ENCODE data around the gene MTM1. TPM values are rescaled to one million over a fixed set of nuclear protein-coding genes. Genes with fewer than 3 reads are reported as not detected.
A peak's percentile ranks its signal among the peaks of the same experiment; 100 is the strongest.

The MTM1 gene
- polyA plus RNA-seq, 1 donor from 2014 or later, result 7.1 TPM

DNA sequence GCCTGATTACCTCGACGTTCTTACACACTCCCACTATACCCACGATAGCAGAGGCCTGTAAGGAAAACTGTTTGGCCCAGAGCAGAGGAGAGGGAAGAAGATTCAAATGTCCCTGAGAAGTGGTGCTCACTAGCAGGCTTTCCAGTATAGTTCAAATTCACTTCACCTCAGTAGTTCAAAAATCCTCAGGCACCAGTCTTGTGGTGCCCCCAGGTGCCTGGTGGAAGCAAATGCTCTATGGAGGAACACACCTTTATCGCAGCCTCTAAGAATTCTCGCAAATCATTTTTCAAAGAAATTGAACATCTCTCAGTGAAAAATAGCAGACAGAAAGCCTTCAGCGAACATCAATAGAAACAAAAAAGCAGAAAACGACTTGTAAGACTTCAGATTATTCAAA is 112.6 kb downstream of the MTM1 start:
- Histone ChIP-seq H3K9me2 (ENCODE audit: insufficient read depth, low read length) (no peaks in the 10 kb centered on the region), H3K9ac (ENCODE audit: low read length) (no peak overlapping the region), H3K9me3 (ENCODE audit: low read length) (no peaks in the 10 kb centered on the region), H3K4me3 (ENCODE audit: low read length) (no peak overlapping the region), H4K20me1 (ENCODE audit: insufficient read depth) (no peaks in the 10 kb centered on the region), H3K27me3 (ENCODE audit: insufficient read depth, low read depth, low read length) (no peaks in the 10 kb centered on the region), H2AFZ (ENCODE audit: low read depth, low read length) (no peak overlapping the region), H3K79me2 (replicated peaks; ENCODE audit: insufficient read depth, low read length) (no peaks in the 10 kb centered on the region), H3F3A (ENCODE audit: insufficient read depth, low read length, poor library complexity, severe bottlenecking) (no peaks in the 10 kb centered on the region), H3K4me2 (ENCODE audit: low read length) (no peak overlapping the region), H3K27ac (ENCODE audit: low read length) (no peak overlapping the region), H3K36me3 (ENCODE audit: insufficient read depth, low read length) (no peaks in the 10 kb centered on the region)
- peak; percentile 78 for TF ChIP-seq RAD21 (conservative IDR thresholded peaks at IDR 0.05)
- peak; percentile 77 for TF ChIP-seq SMC3 (conservative IDR thresholded peaks at IDR 0.05; ENCODE audit: poor library complexity)
- TF ChIP-seq, protein P1, sequence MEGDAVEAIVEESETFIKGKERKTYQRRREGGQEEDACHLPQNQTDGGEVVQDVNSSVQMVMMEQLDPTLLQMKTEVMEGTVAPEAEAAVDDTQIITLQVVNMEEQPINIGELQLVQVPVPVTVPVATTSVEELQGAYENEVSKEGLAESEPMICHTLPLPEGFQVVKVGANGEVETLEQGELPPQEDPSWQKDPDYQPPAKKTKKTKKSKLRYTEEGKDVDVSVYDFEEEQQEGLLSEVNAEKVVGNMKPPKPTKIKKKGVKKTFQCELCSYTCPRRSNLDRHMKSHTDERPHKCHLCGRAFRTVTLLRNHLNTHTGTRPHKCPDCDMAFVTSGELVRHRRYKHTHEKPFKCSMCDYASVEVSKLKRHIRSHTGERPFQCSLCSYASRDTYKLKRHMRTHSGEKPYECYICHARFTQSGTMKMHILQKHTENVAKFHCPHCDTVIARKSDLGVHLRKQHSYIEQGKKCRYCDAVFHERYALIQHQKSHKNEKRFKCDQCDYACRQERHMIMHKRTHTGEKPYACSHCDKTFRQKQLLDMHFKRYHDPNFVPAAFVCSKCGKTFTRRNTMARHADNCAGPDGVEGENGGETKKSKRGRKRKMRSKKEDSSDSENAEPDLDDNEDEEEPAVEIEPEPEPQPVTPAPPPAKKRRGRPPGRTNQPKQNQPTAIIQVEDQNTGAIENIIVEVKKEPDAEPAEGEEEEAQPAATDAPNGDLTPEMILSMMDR (IDR thresholded peaks at IDR 0.05; ENCODE audit: poor library complexity, severe bottlenecking), result peak; percentile 72
- no peak for TF ChIP-seq MXI1 (conservative IDR thresholded peaks at IDR 0.05; ENCODE audit: poor library complexity, severe bottlenecking)

DNA sequence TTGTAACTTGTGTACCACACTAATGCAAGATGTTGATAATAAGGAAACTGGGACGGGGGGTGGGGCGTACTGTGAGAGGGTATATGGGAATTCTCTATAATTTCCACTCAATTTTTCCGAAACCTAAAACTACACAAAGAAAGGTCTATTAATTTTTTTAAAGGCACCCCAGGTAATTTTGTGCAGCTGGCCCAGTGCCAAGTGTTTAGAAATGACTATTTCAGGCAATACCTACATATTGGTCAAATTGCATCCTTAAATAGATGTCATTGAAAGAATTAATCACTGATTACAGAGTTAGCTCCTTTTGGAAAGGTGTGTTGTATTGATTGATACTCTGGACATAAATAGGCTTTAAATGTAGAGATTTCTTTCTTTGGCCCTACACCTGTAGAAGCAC is 114.7 kb downstream of the MTM1 start:
- Histone ChIP-seq H3K9me3 (ENCODE audit: low read length) (no peaks in the 10 kb centered on the region), H3K36me3 (ENCODE audit: insufficient read depth, low read length) (no peaks in the 10 kb centered on the region), H3K9ac (ENCODE audit: low read length) (no peak overlapping the region), H4K20me1 (ENCODE audit: insufficient read depth) (no peaks in the 10 kb centered on the region), H3K27ac (ENCODE audit: low read length) (no peak overlapping the region), H3K79me2 (replicated peaks; ENCODE audit: insufficient read depth, low read length) (no peaks in the 10 kb centered on the region), H3F3A (ENCODE audit: insufficient read depth, low read length, poor library complexity, severe bottlenecking) (no peaks in the 10 kb centered on the region), H3K9me2 (ENCODE audit: insufficient read depth, low read length) (no peaks in the 10 kb centered on the region), H3K4me2 (ENCODE audit: low read length) (no peak overlapping the region), H3K27me3 (ENCODE audit: insufficient read depth, low read depth, low read length) (no peaks in the 10 kb centered on the region), H3K4me3 (ENCODE audit: low read length) (no peak overlapping the region), H2AFZ (ENCODE audit: low read depth, low read length) (no peak overlapping the region)
- TF ChIP-seq SMC3 (conservative IDR thresholded peaks at IDR 0.05; ENCODE audit: poor library complexity) (no peak), POLR2AphosphoS5 (IDR thresholded peaks at IDR 0.05) (no peak), MXI1 (conservative IDR thresholded peaks at IDR 0.05; ENCODE audit: poor library complexity, severe bottlenecking) (no peak), RAD21 (conservative IDR thresholded peaks at IDR 0.05) (no peak), EP300 (conservative IDR thresholded peaks at IDR 0.05; ENCODE audit: poor library complexity, severe bottlenecking) (no peak), EZH2 (IDR thresholded peaks at IDR 0.05; ENCODE audit: borderline replicate concordance, insufficient read depth, low read length, poor library complexity, severe bottlenecking) (no peak), TAF1 (IDR thresholded peaks at IDR 0.05; ENCODE audit: low read depth) (no peak)

DNA sequence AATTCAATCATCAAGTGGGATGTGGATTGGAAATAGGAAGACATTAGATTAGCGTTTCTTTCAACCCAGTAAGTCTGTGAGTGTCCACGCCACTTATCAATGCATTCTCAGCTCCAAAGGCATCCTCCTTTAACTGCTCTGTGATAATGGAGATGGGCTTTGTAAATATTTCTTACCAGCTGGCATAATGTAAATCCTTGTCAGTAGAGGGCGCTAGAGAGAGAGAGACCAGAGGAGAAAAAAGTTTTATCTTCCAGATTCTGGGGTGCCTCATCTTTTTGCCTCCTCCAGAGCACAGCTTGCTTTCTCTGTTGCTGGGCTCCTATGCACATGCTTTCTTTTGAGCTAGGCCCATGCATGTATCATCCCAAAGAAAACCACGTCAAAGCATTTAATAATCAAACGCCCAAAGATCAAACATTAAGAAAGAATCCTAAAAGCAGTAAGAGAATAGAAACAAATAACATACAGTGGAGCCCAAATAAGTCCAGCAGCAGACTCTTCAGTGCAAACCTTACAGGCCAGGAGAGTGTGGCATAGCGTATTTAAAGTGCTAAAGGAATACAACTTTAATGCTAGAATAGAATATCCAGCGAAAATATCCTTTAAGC is 115.2 kb downstream of the MTM1 start:
- Histone ChIP-seq H3K9me3 (ENCODE audit: low read length) (no peaks in the 10 kb centered on the region), H2AFZ (ENCODE audit: low read depth, low read length) (no peak overlapping the region), H3F3A (ENCODE audit: insufficient read depth, low read length, poor library complexity, severe bottlenecking) (no peaks in the 10 kb centered on the region), H3K79me2 (replicated peaks; ENCODE audit: insufficient read depth, low read length) (no peaks in the 10 kb centered on the region), H3K9ac (ENCODE audit: low read length) (no peak overlapping the region), H3K4me2 (ENCODE audit: low read length) (no peak overlapping the region), H3K9me2 (ENCODE audit: insufficient read depth, low read length) (no peaks in the 10 kb centered on the region), H3K36me3 (ENCODE audit: insufficient read depth, low read length) (no peaks in the 10 kb centered on the region), H3K27me3 (ENCODE audit: insufficient read depth, low read depth, low read length) (no peaks in the 10 kb centered on the region), H4K20me1 (ENCODE audit: insufficient read depth) (no peaks in the 10 kb centered on the region), H3K4me3 (ENCODE audit: low read length) (no peak overlapping the region), H3K27ac (ENCODE audit: low read length) (no peak overlapping the region)
- no peak for TF ChIP-seq POLR2AphosphoS5 (IDR thresholded peaks at IDR 0.05)
- no peak for TF ChIP-seq SMC3 (conservative IDR thresholded peaks at IDR 0.05; ENCODE audit: poor library complexity)
- TF ChIP-seq EP300 (conservative IDR thresholded peaks at IDR 0.05; ENCODE audit: poor library complexity, severe bottlenecking), result no peak
- TF ChIP-seq EZH2 (IDR thresholded peaks at IDR 0.05; ENCODE audit: borderline replicate concordance, insufficient read depth, low read length, poor library complexity, severe bottlenecking), result no peak
- TF ChIP-seq RAD21 (conservative IDR thresholded peaks at IDR 0.05), result no peak
- TF ChIP-seq, protein P1 (IDR thresholded peaks at IDR 0.05; ENCODE audit: poor library complexity, severe bottlenecking), result no peak
- no peak for TF ChIP-seq MXI1 (conservative IDR thresholded peaks at IDR 0.05; ENCODE audit: poor library complexity, severe bottlenecking)

Measured in neural cell (in vitro differentiated cells).